CD1c-positive myeloid dendritic cell (primary cell): Measurements from ENCODE around the gene ZNF419.

Experiments
- DNase-seq: peaks from one replicate; pipeline ENCODE4 v3.0.0-alpha.2; 2016; ENCODE audit errors: extremely low spot score

The ZNF419 gene

DNA sequence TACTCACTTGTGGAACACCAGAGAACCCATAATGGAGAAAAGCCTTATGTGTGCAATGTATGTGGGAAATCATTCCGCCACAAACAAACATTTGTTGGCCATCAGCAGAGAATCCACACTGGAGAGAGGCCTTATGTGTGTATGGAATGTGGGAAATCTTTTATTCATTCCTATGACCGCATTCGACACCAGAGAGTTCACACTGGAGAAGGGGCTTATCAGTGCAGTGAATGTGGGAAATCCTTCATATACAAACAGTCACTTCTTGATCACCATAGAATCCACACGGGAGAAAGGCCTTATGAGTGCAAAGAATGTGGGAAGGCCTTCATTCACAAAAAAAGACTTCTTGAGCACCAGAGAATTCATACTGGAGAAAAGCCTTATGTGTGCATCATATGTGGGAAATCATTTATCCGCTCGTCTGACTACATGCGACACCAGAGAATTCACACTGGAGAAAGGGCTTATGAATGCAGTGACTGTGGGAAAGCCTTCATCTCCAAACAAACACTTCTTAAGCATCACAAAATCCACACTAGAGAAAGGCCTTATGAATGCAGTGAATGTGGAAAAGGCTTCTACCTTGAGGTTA is 50.5 kb downstream of the ZNF419 start:
- no peak for DNase-seq
